HCT116 (cell line): Measurements from ENCODE around the gene CTIF. TPM values are rescaled to one million over a fixed set of nuclear protein-coding genes. Genes with fewer than 3 reads are reported as not detected.

Experiments used
- ATAC-seq: fragments of 200-7000 bp; cut with Tn5 transposase; 2 replicates; pipeline ENCODE4 v1.9.1; 2020; ENCODE audit warnings: mild to moderate bottlenecking, moderate library complexity
- BruUV-seq: library from RNA; stranded (reverse); fragments of 400-500 nt; replicated peaks from 2 replicates; lab custom pipeline; 2021; lab: Mats Ljungman, UMichigan
- CTCF ChIA-PET: fragments of 300-600 bp; sonication (Branson Sonifier 250); formaldehyde crosslinking; loops from one replicate; lab custom pipeline; 2021; ENCODE audit warnings: antibody characterized with exemption; lab: Charles Lee
- POLR2A ChIA-PET: fragments of 300-600, 350-600 bp; sonication (Branson Sonifier 250); formaldehyde crosslinking; loops from one replicate; lab custom pipeline; 2021; ENCODE audit warnings: antibody characterized with exemption; lab: Charles Lee
- RAD21 ChIA-PET, 2 experiments: fragments of 300-600 bp; sonication (Branson Sonifier 250); formaldehyde crosslinking; loops; one replicate each; lab custom pipeline; 2023; ENCODE audit warnings: low total read pairs in 2 of 2; ENCODE audit not compliant: uncharacterized antibody in 2 of 2, unreplicated experiment in 2 of 2, low non-redundant PET in 1 of 2; lab: Charles Lee
- DNase-seq: peaks from one replicate; pipeline ENCODE4 v3.0.0-alpha.2; 2010; ENCODE audit warnings: low read depth, low spot score
- H2AFZ ChIP-seq: fragments of 200-600 bp; shearing (Covaris generic), sonication (generic); 2 replicates; pipeline ENCODE4 v1.6.1; 2017; ENCODE audit warnings: low read depth, mixed run types, mixed read lengths, antibody characterized with exemption, low read length; ENCODE audit not compliant: poor library complexity, severe bottlenecking
- H3K27ac ChIP-seq: 2 replicates; pipeline ENCODE4 v1.5.1; 2012; ENCODE audit warnings: low read depth, low read length
- H3K27me3 ChIP-seq: fragments of 200-600 bp; sonication (generic); 2 replicates; pipeline ENCODE4 v1.6.1; 2016; ENCODE audit warnings: mixed run types, low read length, mixed read lengths; ENCODE audit not compliant: insufficient read depth
- H3K36me3 ChIP-seq, 2 experiments: fragments of 200-500 bp in 1 of 2; fragments of 200-600 bp in 1 of 2; sonication (Bioruptor generic) in 1 of 2; sonication (generic) in 1 of 2; 2 replicates each; pipeline versions ENCODE4 v1.5.1 to v1.6.1; 2014 to 2016; ENCODE audit warnings: low read length in 2 of 2, inconsistent platforms in 1 of 2, mixed read lengths in 1 of 2, mixed run types in 1 of 2; ENCODE audit not compliant: insufficient read depth in 2 of 2, control insufficient read depth in 1 of 2
- H3K4me1 ChIP-seq, 2 experiments: fragments of 200-600 bp in 1 of 2; sonication (generic) in 1 of 2; 2 replicates each; pipeline versions ENCODE4 v1.5.1 to v1.6.1; 2012 to 2017; ENCODE audit warnings: low read length in 2 of 2, inconsistent platforms in 1 of 2, mild to moderate bottlenecking in 1 of 2, mixed read lengths in 1 of 2, mixed run types in 1 of 2, moderate library complexity in 1 of 2; ENCODE audit not compliant: insufficient read depth in 2 of 2, control insufficient read depth in 1 of 2
- H3K4me2 ChIP-seq: fragments of 200-600 bp; sonication (generic); 2 replicates; pipeline ENCODE4 v1.6.1; 2017; ENCODE audit warnings: mixed run types, low read length, mixed read lengths
- H3K4me3 ChIP-seq, 2 experiments: fragments of 200-600 bp in 1 of 2; sonication (generic) in 1 of 2; replicated peaks in 1 of 2; 2 replicates each; pipeline ENCODE4 v1.5.1; 2011 to 2016; ENCODE audit warnings: low read length in 2 of 2, control low read depth in 1 of 2, low read depth in 1 of 2, mild to moderate bottlenecking in 1 of 2, mixed read lengths in 1 of 2, mixed run types in 1 of 2
- H3K79me2 ChIP-seq: fragments of 200-600 bp; sonication (generic); 2 replicates; pipeline ENCODE4 v1.6.1; 2017; ENCODE audit warnings: mild to moderate bottlenecking, mixed run types, low read length, moderate library complexity, mixed read lengths; ENCODE audit not compliant: insufficient read depth
- H3K9ac ChIP-seq: fragments of 200-600 bp; sonication (generic); 2 replicates; pipeline ENCODE4 v1.6.1; 2016; ENCODE audit warnings: low read length, mixed read lengths
- H3K9me2 ChIP-seq: fragments of 200-600 bp; sonication (generic), shearing (Covaris generic); 2 replicates; pipeline ENCODE4 v1.6.1; 2017; ENCODE audit warnings: mixed run types, mild to moderate bottlenecking, moderate library complexity; ENCODE audit not compliant: insufficient read depth
- H3K9me3 ChIP-seq, 2 experiments: fragments of 200-500 bp in 1 of 2; fragments of 200-600 bp in 1 of 2; sonication (Bioruptor generic) in 1 of 2; sonication (generic) in 1 of 2; 2 replicates each; pipeline ENCODE4 v1.6.1; 2014 to 2017; ENCODE audit warnings: low read length in 2 of 2, mixed read lengths in 2 of 2, inconsistent platforms in 1 of 2, low read depth in 1 of 2, mild to moderate bottlenecking in 1 of 2, mixed run types in 1 of 2, moderate library complexity in 1 of 2; ENCODE audit not compliant: control insufficient read depth in 1 of 2, insufficient read depth in 1 of 2
- H4K20me1 ChIP-seq: fragments of 200-600 bp; sonication (generic), shearing (Covaris generic); 2 replicates; pipeline ENCODE4 v1.6.1; 2017; ENCODE audit warnings: mixed run types, mild to moderate bottlenecking, moderate library complexity; ENCODE audit not compliant: insufficient read depth
- CBX3 ChIP-seq: IDR thresholded peaks from 2 replicates; pipeline ENCODE4 v1.6.1; 2012; ENCODE audit warnings: low read depth
- CEBPB ChIP-seq: IDR thresholded peaks from 2 replicates; pipeline ENCODE4 v1.6.1; 2012; ENCODE audit warnings: low read depth
- ELF1 ChIP-seq: IDR thresholded peaks from 2 replicates; pipeline ENCODE4 v1.6.1; 2012; ENCODE audit warnings: low read depth, borderline replicate concordance
- EZH2phosphoT487 ChIP-seq: fragments of 200-600 bp; IDR thresholded peaks from 2 replicates; pipeline ENCODE4 v1.6.1; 2018; ENCODE audit warnings: antibody characterized with exemption, borderline replicate concordance
- FOSL1 ChIP-seq: IDR thresholded peaks from 2 replicates; pipeline ENCODE4 v1.6.1; 2012; ENCODE audit warnings: low read depth
- POLR2AphosphoS5 ChIP-seq: IDR thresholded peaks from 2 replicates; pipeline ENCODE4 v1.6.1; 2011; ENCODE audit warnings: mild to moderate bottlenecking, low read depth, low read length, moderate library complexity
- RAD21 ChIP-seq: IDR thresholded peaks from 2 replicates; pipeline ENCODE4 v1.6.1; 2012; ENCODE audit warnings: low read depth, mild to moderate bottlenecking
- SP1 ChIP-seq: IDR thresholded peaks from 2 replicates; pipeline ENCODE4 v1.6.1; 2012; ENCODE audit warnings: low read depth
- TCF7L2 ChIP-seq: IDR thresholded peaks from 2 replicates; pipeline ENCODE4 v1.7.0; 2011; ENCODE audit warnings: borderline replicate concordance, inconsistent platforms; ENCODE audit not compliant: insufficient read depth, insufficient read length; ENCODE audit errors: extremely low read depth
- YY1 ChIP-seq: IDR thresholded peaks from 2 replicates; pipeline ENCODE4 v1.6.1; 2011; ENCODE audit warnings: low read length, low read depth, moderate library complexity, mild to moderate bottlenecking; ENCODE audit not compliant: insufficient replicate concordance; ENCODE audit errors: extremely low read depth
- ZFX ChIP-seq: fragments of 450-650 bp; IDR thresholded peaks from 2 replicates; pipeline ENCODE4 v1.6.1; 2017
- ZNF274 ChIP-seq: fragments of 200-500 bp; sonication (Bioruptor generic); IDR thresholded peaks from 2 replicates; pipeline ENCODE4 v1.6.1; 2014; ENCODE audit warnings: mild to moderate bottlenecking, low read depth, low read length, inconsistent platforms
- intact Hi-C: fragments of 100-400 bp; cut with micrococcal nuclease; formaldehyde crosslinking; loops from 2 replicates; pipeline ENCODE4 v1.10.0; 2022
- total RNA-seq: library from RNA; stranded (reverse); gene quantifications from one replicate; pipeline ENCODE4 v1.2.1, GENCODE V29; 2021; ENCODE audit not compliant: unreplicated experiment
- TF ChIP-seq, protein P1 (sequence below): IDR thresholded peaks from 2 replicates; pipeline ENCODE4 v1.6.1; 2012
- TF ChIP-seq, protein P2 (sequence below): IDR thresholded peaks from 2 replicates; pipeline ENCODE4 v1.6.1; 2012
- TF ChIP-seq, protein P3 (sequence below): IDR thresholded peaks from 2 replicates; pipeline ENCODE4 v1.6.1; 2012; ENCODE audit warnings: low read depth

CTIF gene
- total RNA-seq, 1 experiment from 2014 or later, result 19.7 TPM

DNA sequence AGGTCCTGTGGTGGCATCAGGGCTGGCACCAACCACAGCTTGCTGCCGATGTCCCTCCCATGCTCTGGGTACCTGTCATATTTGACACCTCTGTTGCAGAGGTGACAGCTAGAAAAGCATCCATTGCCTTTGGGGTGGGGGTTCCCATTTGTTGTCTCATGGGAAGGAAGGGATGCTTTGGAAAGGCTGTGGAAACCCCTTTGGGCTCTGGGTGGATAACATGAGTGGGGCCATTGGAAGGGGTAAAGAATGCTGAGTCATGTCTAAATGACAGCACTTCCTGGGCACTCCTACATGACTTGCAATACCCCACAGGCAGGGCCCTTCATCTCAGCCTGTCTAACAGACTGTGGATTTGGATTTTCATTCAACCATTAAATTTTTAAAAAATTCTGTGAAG is 27.8 kb downstream of the CTIF start:
- Histone ChIP-seq H3K4me3 (no peak overlapping the region), H3K9ac (no peak overlapping the region), H3K79me2 (no peaks in the 10 kb centered on the region), H3K4me1 (peaks cover 9 to 23% of the 10 kb centered on the region in 2 experiments), H4K20me1 (no peaks in the 10 kb centered on the region), H3K36me3 (no peaks in the 10 kb centered on the region), H3K9me2 (no peaks in the 10 kb centered on the region), H2AFZ (no peak overlapping the region), H3K4me2 (no peak overlapping the region), H3K27ac (no peak overlapping the region), H3K9me3 (no peaks in the 10 kb centered on the region; a peak in 1 of 4 replicates), H3K27me3 (no peaks in the 10 kb centered on the region)
- no peak for TF ChIP-seq FOSL1
- no peak for TF ChIP-seq CEBPB
- TF ChIP-seq, protein P1, sequence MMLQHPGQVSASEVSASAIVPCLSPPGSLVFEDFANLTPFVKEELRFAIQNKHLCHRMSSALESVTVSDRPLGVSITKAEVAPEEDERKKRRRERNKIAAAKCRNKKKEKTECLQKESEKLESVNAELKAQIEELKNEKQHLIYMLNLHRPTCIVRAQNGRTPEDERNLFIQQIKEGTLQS, result no peak
- TF ChIP-seq, protein P2, sequence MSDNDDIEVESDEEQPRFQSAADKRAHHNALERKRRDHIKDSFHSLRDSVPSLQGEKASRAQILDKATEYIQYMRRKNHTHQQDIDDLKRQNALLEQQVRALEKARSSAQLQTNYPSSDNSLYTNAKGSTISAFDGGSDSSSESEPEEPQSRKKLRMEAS, result no peak
- no peak for TF ChIP-seq EZH2phosphoT487
- no peak for TF ChIP-seq ZNF274
- no peak for TF ChIP-seq ELF1
- no peak for TF ChIP-seq TCF7L2
- no peak for TF ChIP-seq SP1
- BruUV-seq, result no TSS peak
- no peak for DNase-seq
- RAD21 ChIA-PET, result interaction anchor here (0.5 to 0.6 kb wide), 2 partner anchors 25 to 101 kb away, joined by 3 read pairs; no protein-coding TSS in a partner anchor
- POLR2A ChIA-PET, result no interaction called here
- CTCF ChIA-PET, result no interaction called here
- no peak for ATAC-seq
- intact Hi-C loops, result no loop called here

DNA sequence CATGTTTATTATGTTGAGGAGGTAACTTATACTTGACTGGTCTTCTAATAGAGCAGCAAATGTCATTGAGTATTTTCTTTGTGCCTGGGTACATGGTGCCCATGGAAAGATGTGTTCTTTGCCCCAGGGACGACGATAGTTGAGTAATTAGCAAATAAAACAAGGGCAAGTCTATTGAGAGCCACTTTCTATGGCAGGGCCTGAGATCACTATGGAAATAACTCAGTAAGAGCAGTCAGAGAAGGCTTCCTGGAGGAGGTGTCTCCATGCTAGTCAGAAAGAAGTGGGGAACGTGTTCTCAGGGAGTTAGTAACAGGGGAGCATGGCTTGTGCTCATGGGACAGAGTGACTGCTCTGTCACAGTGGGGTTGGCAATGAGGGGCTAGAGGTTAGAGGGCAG is 28.6 kb downstream of the CTIF start:
- Histone ChIP-seq H3K27me3 (no peaks in the 10 kb centered on the region), H3K27ac (no peak overlapping the region), H3K79me2 (no peaks in the 10 kb centered on the region), H3K4me1 (peaks cover 12 to 27% of the 10 kb centered on the region in 2 experiments), H3K4me3 (no peak overlapping the region), H3K9me2 (no peaks in the 10 kb centered on the region), H2AFZ (no peak overlapping the region), H3K9me3 (no peaks in the 10 kb centered on the region; a peak in 1 of 4 replicates), H3K4me2 (no peak overlapping the region), H4K20me1 (no peaks in the 10 kb centered on the region), H3K9ac (no peak overlapping the region), H3K36me3 (no peaks in the 10 kb centered on the region)
- ChIA-PET POLR2A (no interaction called here), CTCF (no interaction called here), RAD21 (no interaction called here)
- no peak for DNase-seq
- BruUV-seq, result no TSS peak
- intact Hi-C loops, result no loop called here
- no peak for ATAC-seq
- TF ChIP-seq CEBPB (no peak), FOSL1 (no peak), YY1 (no peak), RAD21 (no peak), POLR2AphosphoS5 (no peak), CBX3 (no peak), SP1 (no peak), ZFX (no peak)
- TF ChIP-seq, protein P3, sequence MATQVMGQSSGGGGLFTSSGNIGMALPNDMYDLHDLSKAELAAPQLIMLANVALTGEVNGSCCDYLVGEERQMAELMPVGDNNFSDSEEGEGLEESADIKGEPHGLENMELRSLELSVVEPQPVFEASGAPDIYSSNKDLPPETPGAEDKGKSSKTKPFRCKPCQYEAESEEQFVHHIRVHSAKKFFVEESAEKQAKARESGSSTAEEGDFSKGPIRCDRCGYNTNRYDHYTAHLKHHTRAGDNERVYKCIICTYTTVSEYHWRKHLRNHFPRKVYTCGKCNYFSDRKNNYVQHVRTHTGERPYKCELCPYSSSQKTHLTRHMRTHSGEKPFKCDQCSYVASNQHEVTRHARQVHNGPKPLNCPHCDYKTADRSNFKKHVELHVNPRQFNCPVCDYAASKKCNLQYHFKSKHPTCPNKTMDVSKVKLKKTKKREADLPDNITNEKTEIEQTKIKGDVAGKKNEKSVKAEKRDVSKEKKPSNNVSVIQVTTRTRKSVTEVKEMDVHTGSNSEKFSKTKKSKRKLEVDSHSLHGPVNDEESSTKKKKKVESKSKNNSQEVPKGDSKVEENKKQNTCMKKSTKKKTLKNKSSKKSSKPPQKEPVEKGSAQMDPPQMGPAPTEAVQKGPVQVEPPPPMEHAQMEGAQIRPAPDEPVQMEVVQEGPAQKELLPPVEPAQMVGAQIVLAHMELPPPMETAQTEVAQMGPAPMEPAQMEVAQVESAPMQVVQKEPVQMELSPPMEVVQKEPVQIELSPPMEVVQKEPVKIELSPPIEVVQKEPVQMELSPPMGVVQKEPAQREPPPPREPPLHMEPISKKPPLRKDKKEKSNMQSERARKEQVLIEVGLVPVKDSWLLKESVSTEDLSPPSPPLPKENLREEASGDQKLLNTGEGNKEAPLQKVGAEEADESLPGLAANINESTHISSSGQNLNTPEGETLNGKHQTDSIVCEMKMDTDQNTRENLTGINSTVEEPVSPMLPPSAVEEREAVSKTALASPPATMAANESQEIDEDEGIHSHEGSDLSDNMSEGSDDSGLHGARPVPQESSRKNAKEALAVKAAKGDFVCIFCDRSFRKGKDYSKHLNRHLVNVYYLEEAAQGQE, result no peak
